Activated CD8-positive, alpha-beta T cell treated with anti-CD3 and anti-CD28 coated beads for 36 hours (primary cell): ENCODE data around the gene CCT2. TPM values are rescaled to one million over a fixed set of nuclear protein-coding genes. Genes with fewer than 3 reads are reported as not detected.

Experiments used
- ATAC-seq: fragments of 200-7000 bp; cut with Tn5 transposase; one replicate; pipeline ENCODE4 v1.10.0; 2021; ENCODE audit warnings: mild to moderate bottlenecking, moderate library complexity
- CTCF ChIA-PET: fragments of 350-600 bp; sonication (Branson Sonifier 250); formaldehyde crosslinking; loops from one replicate; lab custom pipeline; 2021; ENCODE audit warnings: antibody characterized with exemption; lab: Charles Lee
- POLR2A ChIA-PET: fragments of 350-600 bp; sonication (Branson Sonifier 250); formaldehyde crosslinking; loops from one replicate; lab custom pipeline; 2021; ENCODE audit warnings: antibody characterized with exemption; lab: Charles Lee
- DNase-seq: peaks from one replicate; pipeline ENCODE4 v3.0.0-alpha.2; 2020
- H3K27ac Mint-ChIP-seq: one replicate; pipeline ENCODE4 v1.8.0; 2021; ENCODE audit warnings: mild to moderate bottlenecking, mixed read lengths
- H3K27me3 Mint-ChIP-seq: one replicate; pipeline ENCODE4 v1.8.0; 2021; ENCODE audit warnings: mixed read lengths
- H3K36me3 Mint-ChIP-seq: one replicate; pipeline ENCODE4 v1.8.0; 2021; ENCODE audit warnings: low read depth, mixed read lengths
- H3K4me1 Mint-ChIP-seq: one replicate; pipeline ENCODE4 v1.8.0; 2021; ENCODE audit warnings: low read depth, mixed read lengths
- H3K4me3 Mint-ChIP-seq: one replicate; pipeline ENCODE4 v1.8.0; 2021; ENCODE audit warnings: mild to moderate bottlenecking, moderate library complexity, mixed read lengths
- H3K9me3 Mint-ChIP-seq: one replicate; pipeline ENCODE4 v1.8.0; 2021; ENCODE audit warnings: mixed read lengths
- CTCF ChIP-seq: fragments of 200-600 bp; IDR thresholded peaks from one replicate; pipeline ENCODE4 v1.8.0; 2022; ENCODE audit warnings: antibody characterized with exemption, mild to moderate bottlenecking
- intact Hi-C: fragments of 100-400 bp; cut with micrococcal nuclease; formaldehyde crosslinking; loops from one replicate; pipeline ENCODE4 v1.10.0; 2022
- total RNA-seq, 2 experiments: library from RNA; stranded (reverse); gene quantifications; one replicate each; pipeline ENCODE4 v1.2.3, GENCODE V29; 2021

CCT2 gene
- total RNA-seq, 2 experiments from 2014 or later, result 389 to 403 TPM

- POLR2A ChIA-PET, result no interaction called here
- Mint-ChIP-seq H3K27me3 (no peaks in the 10 kb centered on the region), H3K4me3 (no peak overlapping the region), H3K36me3 (no peaks in the 10 kb centered on the region), H3K27ac (no peak overlapping the region), H3K9me3 (no peaks in the 10 kb centered on the region), H3K4me1 (no peaks in the 10 kb centered on the region)
- no peak for DNase-seq
- intact Hi-C loops, result no loop called here
- CTCF ChIA-PET, result interaction anchor here (1.5 to 3.1 kb wide), 3 partner anchors 11 to 84 kb away, joined by 3 to 22 read pairs (median 8); no protein-coding TSS in a partner anchor
- no peak for TF ChIP-seq CTCF
- ATAC-seq, result no peak
Observed at GRCh38 chr12:69555461-69555860, 29.8 kb upstream of the CCT2 start.

GRCh38 chr12:69556383-69556782, 28.9 kb upstream of the CCT2 start:
- no peaks in the 10 kb centered on the region for H3K4me1 Mint-ChIP-seq
- no peaks in the 10 kb centered on the region for H3K27me3 Mint-ChIP-seq
- no peaks in the 10 kb centered on the region for H3K9me3 Mint-ChIP-seq
- TF ChIP-seq CTCF, result no peak
- no peak overlapping the region for H3K4me3 Mint-ChIP-seq
- POLR2A ChIA-PET, result no interaction called here
- intact Hi-C loops, result no loop called here
- no peak overlapping the region for H3K27ac Mint-ChIP-seq
- DNase-seq (no peak), ATAC-seq (no peak)
- CTCF ChIA-PET, result interaction anchor here (3.1 kb wide), 1 partner anchor 14 kb away, joined by 22 read pairs; no protein-coding TSS in a partner anchor
- H3K36me3 Mint-ChIP-seq, result no peaks in the 10 kb centered on the region

- Mint-ChIP-seq H3K9me3 (no peaks in the 10 kb centered on the region), H3K27ac (no peak overlapping the region), H3K27me3 (no peaks in the 10 kb centered on the region), H3K4me1 (no peaks in the 10 kb centered on the region), H3K4me3 (no peak overlapping the region), H3K36me3 (peaks cover 7% of the 10 kb centered on the region)
- no peak for ATAC-seq
- intact Hi-C loops, result no loop called here
- ChIA-PET POLR2A (no interaction called here), CTCF (interaction anchor here (0.8 to 1.6 kb wide), 4 partner anchors 8 to 228 kb away, joined by 3 to 5 read pairs (median 4); no protein-coding TSS in a partner anchor)
- DNase-seq, result no peak
- TF ChIP-seq CTCF, result no peak
Observed at GRCh38 chr12:69563166-69563762, 22.0 kb upstream of the CCT2 start.

- no peak for DNase-seq
- Mint-ChIP-seq H3K27me3 (no peaks in the 10 kb centered on the region), H3K36me3 (peaks cover 9% of the 10 kb centered on the region), H3K9me3 (no peaks in the 10 kb centered on the region), H3K4me1 (no peaks in the 10 kb centered on the region), H3K4me3 (no peak overlapping the region), H3K27ac (peak overlapping the region; percentile 9)
- ChIA-PET CTCF (interaction anchor here (0.8 to 7.3 kb wide), 7 partner anchors 12 to 275 kb away, joined by 3 to 78 read pairs (median 8); partner anchors contain the start of genes CCT2 and FRS2), POLR2A (interaction anchor here (1.1 kb wide), 1 partner anchor 208 kb away, joined by 3 read pairs; no protein-coding TSS in a partner anchor)
- intact Hi-C loops, result no loop called here
- ATAC-seq, result no peak
- TF ChIP-seq CTCF, result no peak
Observed at GRCh38 chr12:69566603-69567002, 18.7 kb upstream of the CCT2 start.

GRCh38 chr12:69569236-69569635, 16.0 kb upstream of the CCT2 start:
- H3K27ac Mint-ChIP-seq, result peak overlapping the region; percentile 7
- CTCF ChIA-PET, result interaction anchor here (0.7 to 7.3 kb wide), 10 partner anchors 9 to 289 kb away, joined by 3 to 81 read pairs (median 16); partner anchors contain the start of genes CCT2 and FRS2
- TF ChIP-seq CTCF, result no peak

More at GRCh38 chr12:69569236-69569635, 16.0 kb upstream of the CCT2 start:
- Mint-ChIP-seq H3K4me3 (no peak overlapping the region), H3K27me3 (no peaks in the 10 kb centered on the region), H3K36me3 (peaks cover 16% of the 10 kb centered on the region), H3K9me3 (no peaks in the 10 kb centered on the region), H3K4me1 (no peaks in the 10 kb centered on the region)
- no peak for DNase-seq
- intact Hi-C loops, result no loop called here
- POLR2A ChIA-PET, result interaction anchor here (0.6 to 0.9 kb wide), 3 partner anchors 17 to 211 kb away, joined by 3 read pairs; no protein-coding TSS in a partner anchor
- no peak for ATAC-seq
